CD4-positive, alpha-beta T cell (primary cell): ENCODE data around the gene ASPHD2. TPM values are rescaled to one million over a fixed set of nuclear protein-coding genes. Genes with fewer than 3 reads are reported as not detected.

Source experiments
- ATAC-seq: fragments of 200-7000 bp; cut with Tn5 transposase; one replicate; pipeline ENCODE4 v1.10.0; 2022; ENCODE audit warnings: mild to moderate bottlenecking; ENCODE audit not compliant: poor library complexity
- CTCF ChIA-PET: fragments of 350-600 bp; sonication (Branson Sonifier 250); formaldehyde crosslinking; loops from one replicate; lab custom pipeline; 2021; ENCODE audit warnings: antibody characterized with exemption, inconsistent platforms; lab: Charles Lee
- POLR2A ChIA-PET: fragments of 350-600 bp; sonication (Branson Sonifier 250); formaldehyde crosslinking; loops from one replicate; lab custom pipeline; 2021; ENCODE audit warnings: antibody characterized with exemption, inconsistent platforms; lab: Charles Lee
- DNase-seq, 14 experiments: peaks; one replicate each; pipeline ENCODE4 v3.0.0-alpha.2; 2013 to 2020; ENCODE audit warnings: mixed read lengths in 2 of 14
- H3K27ac ChIP-seq, 2 donors: one replicate each; pipeline versions ENCODE4 v1.5.1 to v1.7.0; 2013; ENCODE audit warnings: low read length in 2 of 2, low read depth in 1 of 2, mild to moderate bottlenecking in 1 of 2
- H3K27me3 ChIP-seq, 2 experiments: 1 replicate in 1 of 2; 2 replicates in 1 of 2; pipeline versions ENCODE4 v1.6.1 to v1.7.0; 2013; ENCODE audit warnings: low read length in 2 of 2, control low read depth in 1 of 2, mild to moderate bottlenecking in 1 of 2, moderate library complexity in 1 of 2; ENCODE audit not compliant: insufficient read depth in 2 of 2, control insufficient read depth in 1 of 2
- H3K36me3 ChIP-seq: one replicate; pipeline ENCODE4 v1.6.1; 2013; ENCODE audit warnings: low read length, control low read depth; ENCODE audit not compliant: insufficient read depth
- H3K4me1 ChIP-seq: one replicate; pipeline ENCODE4 v1.6.1; 2013; ENCODE audit warnings: low read length, control low read depth; ENCODE audit not compliant: insufficient read depth
- H3K4me3 ChIP-seq: one replicate; pipeline ENCODE4 v1.5.1; 2013; ENCODE audit warnings: mild to moderate bottlenecking, low read length, moderate library complexity
- H3K9me3 ChIP-seq, 2 experiments: 1 replicate in 1 of 2; 2 replicates in 1 of 2; pipeline versions ENCODE4 v1.6.1 to v1.7.0; 2013; ENCODE audit warnings: low read length in 2 of 2, mild to moderate bottlenecking in 2 of 2, control low read depth in 1 of 2, moderate library complexity in 1 of 2; ENCODE audit not compliant: control insufficient read depth in 1 of 2, insufficient read depth in 1 of 2
- H3K27ac Mint-ChIP-seq: one replicate; pipeline ENCODE4 v1.8.0; 2020; ENCODE audit warnings: mixed read lengths
- H3K27me3 Mint-ChIP-seq: one replicate; pipeline ENCODE4 v1.8.0; 2021; ENCODE audit warnings: mixed read lengths
- H3K36me3 Mint-ChIP-seq: one replicate; pipeline ENCODE4 v1.8.0; 2021; ENCODE audit warnings: low read depth, mixed read lengths
- H3K4me1 Mint-ChIP-seq: one replicate; pipeline ENCODE4 v1.8.0; 2021; ENCODE audit warnings: low read depth, mixed read lengths
- H3K4me3 Mint-ChIP-seq: one replicate; pipeline ENCODE4 v1.8.0; 2020; ENCODE audit warnings: mild to moderate bottlenecking, mixed read lengths
- H3K9me3 Mint-ChIP-seq: one replicate; pipeline ENCODE4 v1.8.0; 2020; ENCODE audit warnings: mixed read lengths
- CTCF ChIP-seq: fragments of 200-600 bp; IDR thresholded peaks from one replicate; pipeline ENCODE4 v1.8.0; 2022; ENCODE audit warnings: antibody characterized with exemption, mild to moderate bottlenecking
- intact Hi-C, 2 experiments: fragments of 100-400 bp; cut with DNase I in 1 of 2; cut with micrococcal nuclease in 1 of 2; formaldehyde crosslinking; loops; one replicate each; pipeline versions ENCODE4 v1.15.1 to v1.9.0; 2023 to 2025; cut with DNase I, micrococcal nuclease
- total RNA-seq, 174 experiments: library from RNA in 2 of 174; stranded (reverse) in 2 of 174; gene quantifications; one replicate each; pipeline ENCODE4 v1.2.3 and lab custom pipeline; 2021 to 2026

The ASPHD2 gene
- total RNA-seq, 2 experiments from 2014 or later: 0.70 to 0.85 TPM

- no peaks in the 10 kb centered on the region for H3K9me3 Mint-ChIP-seq
- no peak for DNase-seq
- H3K36me3 ChIP-seq: peaks cover 86% of the 10 kb centered on the region
- intact Hi-C loops: no loop called here
- CTCF ChIA-PET: interaction anchor here (0.7 to 2.8 kb wide), 2 partner anchors 64 to 98 kb away, joined by 3 to 15 read pairs; no protein-coding TSS in a partner anchor
- H3K36me3 Mint-ChIP-seq: peaks cover 88% of the 10 kb centered on the region
- no peaks in the 10 kb centered on the region for H3K9me3 ChIP-seq
- TF ChIP-seq CTCF: no peak
- peaks cover 6% of the 10 kb centered on the region for H3K4me1 Mint-ChIP-seq
- POLR2A ChIA-PET: no interaction called here
- H3K4me3 ChIP-seq: no peak overlapping the region
- H3K27me3 ChIP-seq: no peaks in the 10 kb centered on the region
- no peak overlapping the region for H3K27ac ChIP-seq
- H3K27me3 Mint-ChIP-seq: no peaks in the 10 kb centered on the region
- no peak overlapping the region for H3K27ac Mint-ChIP-seq
- no peak overlapping the region for H3K4me3 Mint-ChIP-seq
- no peaks in the 10 kb centered on the region for H3K4me1 ChIP-seq
- no peak for ATAC-seq
These were observed 33.0 kb downstream of the ASPHD2 start for GRCh38 chr22:26462051-26462450.

- Mint-ChIP-seq H3K4me1 (peaks cover 6% of the 10 kb centered on the region), H3K27me3 (no peaks in the 10 kb centered on the region), H3K4me3 (no peak overlapping the region), H3K36me3 (peaks cover 88% of the 10 kb centered on the region), H3K9me3 (no peaks in the 10 kb centered on the region), H3K27ac (no peak overlapping the region)
- DNase-seq (no peak), ATAC-seq (no peak)
- POLR2A ChIA-PET: no interaction called here
- no peak for TF ChIP-seq CTCF
- intact Hi-C loops: no loop called here
- CTCF ChIA-PET: no interaction called here
- Histone ChIP-seq H3K4me3 (no peak overlapping the region), H3K4me1 (no peaks in the 10 kb centered on the region), H3K36me3 (peaks cover 87% of the 10 kb centered on the region), H3K9me3 (no peaks in the 10 kb centered on the region), H3K27ac (no peak overlapping the region), H3K27me3 (no peaks in the 10 kb centered on the region)
These were observed 33.6 kb downstream of the ASPHD2 start for GRCh38 chr22:26462641-26463040.

- Histone ChIP-seq H3K36me3 (peaks cover 87% of the 10 kb centered on the region), H3K27ac (no peak overlapping the region), H3K9me3 (no peaks in the 10 kb centered on the region), H3K4me1 (no peaks in the 10 kb centered on the region), H3K27me3 (no peaks in the 10 kb centered on the region), H3K4me3 (no peak overlapping the region)
- Mint-ChIP-seq H3K36me3 (peaks cover 88% of the 10 kb centered on the region), H3K9me3 (no peaks in the 10 kb centered on the region), H3K4me3 (no peak overlapping the region), H3K4me1 (peaks cover 6% of the 10 kb centered on the region), H3K27me3 (no peaks in the 10 kb centered on the region), H3K27ac (no peak overlapping the region)
- ATAC-seq (no peak), DNase-seq (no peak)
- POLR2A ChIA-PET: interaction anchor here (1.7 kb wide), 1 partner anchor 20 kb away, joined by 6 read pairs; the partner anchor contains the start of genes HPS4 and SRRD
- CTCF ChIA-PET: no interaction called here
- TF ChIP-seq CTCF: no peak
- intact Hi-C loops: no loop called here
These were observed 34.1 kb downstream of the ASPHD2 start for GRCh38 chr22:26463101-26463661.
